GM19452 (cell line): ENCODE results near the gene RARA.
"Not testable (repeated sequence)": the region's sequence is repeated elsewhere in the genome, so short reads cannot be mapped to it uniquely, and the experiment has no call there.

Experiments
- ATAC-seq: cut with Tn5 transposase; IDR thresholded peaks from one replicate; pipeline ENCODE4 v1.9.1; 2021; ENCODE audit not compliant: unreplicated experiment

RARA gene

DNA sequence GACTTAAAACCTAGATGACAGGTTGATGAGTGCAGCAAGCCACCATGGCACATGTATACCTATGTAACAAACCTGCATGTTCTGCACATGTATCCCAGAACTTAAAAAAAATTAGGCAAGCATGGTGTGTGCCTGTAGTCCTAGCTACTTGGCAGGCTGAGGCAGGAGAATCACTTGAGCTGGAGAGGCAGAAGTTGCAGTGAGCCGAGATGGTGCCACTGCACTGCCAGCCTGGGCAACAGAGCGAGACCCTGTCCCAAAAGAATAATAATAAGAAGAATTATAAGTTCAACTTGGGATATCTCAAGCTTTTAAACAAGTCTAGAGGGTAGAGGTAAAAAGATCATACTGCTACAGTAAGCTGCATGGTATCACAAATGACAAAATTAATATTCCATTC is 11.5 kb upstream of the RARA start:
- no peak for ATAC-seq

DNA sequence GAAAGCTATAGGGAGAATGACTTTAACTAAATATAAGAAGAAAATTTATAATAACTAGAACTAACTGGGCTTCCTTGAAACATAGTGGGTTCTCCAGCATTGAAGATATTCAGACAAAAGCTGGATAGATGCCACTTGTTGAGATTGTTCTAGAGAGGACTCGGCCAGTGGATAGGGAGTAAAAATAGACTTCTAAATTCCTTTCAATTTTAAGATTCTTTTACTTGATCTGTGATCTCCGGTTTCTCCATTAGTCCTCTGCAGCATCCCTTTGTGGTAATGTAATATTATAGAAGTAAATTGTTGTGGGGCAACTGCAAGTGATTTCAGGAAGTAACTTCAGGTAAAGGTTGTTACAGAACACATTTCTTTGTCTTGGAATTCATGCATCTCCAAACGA is 10.3 kb upstream of the RARA start:
- ATAC-seq, result no peak

DNA sequence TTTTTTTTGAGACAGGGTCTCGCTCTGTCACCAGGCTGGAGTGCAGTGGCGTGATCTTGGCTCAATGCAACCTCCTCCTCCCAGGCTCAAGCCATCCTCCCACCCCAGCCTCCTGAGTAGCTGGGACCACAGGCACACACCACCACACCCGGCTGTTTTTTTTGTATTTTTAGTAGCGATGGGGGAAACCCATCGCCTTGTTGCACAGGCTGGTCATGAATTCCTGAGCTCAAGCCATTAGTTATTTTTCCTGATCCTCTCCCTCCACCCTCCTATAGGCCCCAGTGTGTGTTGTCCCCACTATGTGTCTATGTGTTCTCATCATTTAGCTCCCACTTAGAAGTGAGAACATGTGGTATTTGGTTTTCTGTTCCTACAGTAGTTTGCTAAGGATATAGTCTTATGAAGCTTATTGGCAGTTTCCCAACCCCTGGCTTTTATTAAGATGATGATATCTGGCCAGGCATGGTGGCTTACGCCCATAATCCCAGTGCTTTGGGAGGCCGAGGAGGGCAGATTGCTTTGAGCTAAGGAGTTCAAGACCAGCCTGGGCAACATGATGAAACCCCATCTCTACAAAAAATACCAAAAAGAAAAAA is 9.7 kb upstream of the RARA start:
- ATAC-seq, result not testable (repeated sequence)

DNA sequence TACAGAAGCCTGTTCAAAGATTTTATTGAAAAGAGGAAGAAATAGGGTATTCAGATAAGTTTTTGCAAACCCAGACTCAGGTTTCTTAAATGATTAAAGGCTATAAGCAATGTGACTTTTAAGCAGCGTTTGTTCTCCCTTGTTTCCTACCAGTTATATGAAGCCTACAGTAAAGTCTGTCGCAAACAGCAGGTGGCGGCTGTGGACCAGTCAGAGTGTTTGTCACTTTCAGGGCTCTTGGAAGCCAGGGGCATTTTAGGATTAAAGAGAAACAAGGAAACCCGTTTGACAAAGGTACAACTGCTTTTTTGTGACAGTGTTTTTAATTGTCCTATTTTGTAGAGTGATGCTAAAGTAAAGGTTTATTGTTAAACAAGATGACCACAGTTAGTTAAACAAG is 7.7 kb upstream of the RARA start:
- ATAC-seq, result no peak

DNA sequence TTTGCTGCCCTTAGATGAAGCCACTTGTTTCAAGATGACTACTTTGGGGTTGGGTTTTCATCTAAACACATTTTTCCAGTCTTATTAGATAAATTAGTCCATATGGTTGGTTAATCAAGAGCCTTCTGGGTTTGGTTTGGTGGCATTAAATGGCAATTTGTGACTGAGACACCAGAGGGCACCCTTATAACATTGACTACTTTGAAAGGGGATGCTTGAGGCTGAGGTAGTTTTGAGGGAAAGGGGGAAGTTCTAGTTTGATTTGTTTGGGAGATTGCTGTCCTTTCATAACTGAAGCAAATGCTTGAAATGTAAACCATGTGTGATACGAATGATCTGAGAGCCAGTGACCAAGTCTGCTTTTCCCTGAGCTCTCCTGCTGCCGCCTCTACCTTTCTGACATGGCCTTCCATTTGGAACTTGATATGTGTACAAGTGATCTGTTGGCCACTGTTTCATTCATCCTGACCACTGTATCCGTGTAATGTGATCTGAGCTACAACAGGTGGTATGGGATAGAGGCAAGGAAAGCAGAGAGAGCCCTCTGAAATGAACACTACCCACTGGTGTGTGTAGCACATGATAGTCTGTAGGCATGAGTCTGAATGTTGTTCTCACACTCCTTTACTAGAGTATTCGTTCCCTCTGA is 5.8 kb upstream of the RARA start:
- ATAC-seq, result no peak

DNA sequence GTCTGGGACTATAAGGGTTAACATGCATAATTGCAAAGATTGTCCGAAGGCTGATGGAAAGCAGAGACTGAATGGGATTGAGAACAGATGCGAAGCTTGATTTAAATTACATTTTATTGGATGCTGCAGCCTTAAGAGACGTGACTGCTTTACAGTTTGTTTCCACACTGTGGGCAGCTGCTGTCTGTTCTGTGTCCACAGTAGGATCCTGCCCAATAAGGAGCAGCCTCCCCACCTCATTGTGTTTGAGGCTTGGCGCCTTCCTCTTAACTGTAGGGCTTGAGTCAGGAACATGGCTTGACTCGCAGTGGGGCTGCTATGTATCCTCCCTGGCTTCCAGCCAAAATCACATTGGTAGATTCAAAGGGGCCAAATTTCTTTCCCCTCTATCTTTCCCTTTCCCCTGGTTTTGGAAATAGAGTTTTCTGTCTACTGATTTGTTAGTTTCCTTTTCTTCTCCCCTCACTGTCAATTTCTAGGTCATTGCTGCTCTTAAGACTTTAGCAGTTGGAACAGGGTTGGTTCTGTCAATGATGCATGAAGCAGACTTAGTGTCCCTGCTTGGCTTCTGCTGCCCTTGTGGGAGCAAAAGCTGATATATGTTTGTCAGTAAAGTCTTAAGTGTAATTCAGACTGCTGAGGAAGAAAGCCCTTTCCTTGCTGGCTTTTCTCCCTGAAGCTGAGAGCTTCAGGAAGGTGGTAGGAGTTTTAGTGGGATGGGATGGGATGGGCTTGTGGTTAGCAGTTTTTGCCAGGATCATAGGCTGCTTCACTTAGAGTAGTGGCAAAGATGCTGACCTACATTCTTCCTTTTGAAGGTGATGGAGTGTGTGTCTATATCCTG is 5.0 kb upstream of the RARA start:
- no peak for ATAC-seq

DNA sequence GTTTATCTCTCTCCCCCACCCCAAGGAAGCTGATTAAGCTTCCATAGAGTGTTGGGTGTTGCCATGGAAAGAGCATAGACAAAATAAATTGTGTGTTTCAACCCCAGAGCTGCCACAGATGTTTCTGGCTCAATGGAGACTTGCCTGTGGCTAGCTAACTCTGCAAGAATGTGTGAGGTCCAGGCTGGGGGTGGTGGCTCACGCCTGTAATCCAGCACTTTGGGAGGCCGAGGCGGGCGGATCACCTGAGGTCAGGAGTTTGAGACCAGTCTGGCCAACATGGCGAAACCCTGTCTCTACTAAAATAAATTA is 4.5 kb upstream of the RARA start:
- ATAC-seq, result not testable (repeated sequence)

DNA sequence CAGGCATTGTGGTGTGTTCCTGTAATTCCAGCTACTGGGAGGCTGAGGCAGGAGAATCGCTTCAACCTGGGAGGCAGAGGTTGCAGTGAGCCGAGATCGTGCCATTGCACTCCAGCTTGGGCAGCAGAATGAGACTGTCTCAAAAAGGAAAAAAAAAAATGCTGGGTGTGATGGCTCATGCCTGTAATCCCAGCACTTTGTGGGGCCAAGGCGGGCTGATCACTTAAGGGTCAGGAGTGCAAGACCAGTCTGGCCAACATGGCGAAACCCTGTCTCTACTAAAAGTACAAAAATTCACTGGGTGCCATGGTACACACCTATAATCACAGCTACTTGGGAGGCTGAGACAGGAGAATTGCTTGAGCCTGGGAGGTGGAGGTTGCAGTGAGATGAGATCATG is 4.1 kb upstream of the RARA start:
- ATAC-seq, result not testable (repeated sequence)

DNA sequence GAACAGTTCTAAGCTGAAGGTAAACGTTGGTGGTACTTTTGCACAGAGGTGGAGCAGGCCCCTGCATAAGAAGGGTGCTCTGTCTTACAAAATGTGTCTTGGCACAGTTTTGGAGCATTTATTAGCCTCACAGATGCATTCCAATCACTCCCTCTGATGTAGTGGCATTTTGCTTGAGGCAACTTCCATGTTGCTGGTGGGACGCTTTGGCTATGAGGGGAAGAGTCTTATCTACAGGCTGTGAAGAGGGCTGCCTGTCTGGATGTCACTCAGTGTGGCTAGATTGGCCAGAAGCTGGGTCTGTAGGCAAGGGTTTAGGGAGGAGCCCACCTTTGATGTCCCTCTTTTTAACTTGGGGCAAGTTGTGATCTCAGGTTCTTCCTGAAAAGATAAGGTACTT is 2.6 kb upstream of the RARA start:
- no peak for ATAC-seq

DNA sequence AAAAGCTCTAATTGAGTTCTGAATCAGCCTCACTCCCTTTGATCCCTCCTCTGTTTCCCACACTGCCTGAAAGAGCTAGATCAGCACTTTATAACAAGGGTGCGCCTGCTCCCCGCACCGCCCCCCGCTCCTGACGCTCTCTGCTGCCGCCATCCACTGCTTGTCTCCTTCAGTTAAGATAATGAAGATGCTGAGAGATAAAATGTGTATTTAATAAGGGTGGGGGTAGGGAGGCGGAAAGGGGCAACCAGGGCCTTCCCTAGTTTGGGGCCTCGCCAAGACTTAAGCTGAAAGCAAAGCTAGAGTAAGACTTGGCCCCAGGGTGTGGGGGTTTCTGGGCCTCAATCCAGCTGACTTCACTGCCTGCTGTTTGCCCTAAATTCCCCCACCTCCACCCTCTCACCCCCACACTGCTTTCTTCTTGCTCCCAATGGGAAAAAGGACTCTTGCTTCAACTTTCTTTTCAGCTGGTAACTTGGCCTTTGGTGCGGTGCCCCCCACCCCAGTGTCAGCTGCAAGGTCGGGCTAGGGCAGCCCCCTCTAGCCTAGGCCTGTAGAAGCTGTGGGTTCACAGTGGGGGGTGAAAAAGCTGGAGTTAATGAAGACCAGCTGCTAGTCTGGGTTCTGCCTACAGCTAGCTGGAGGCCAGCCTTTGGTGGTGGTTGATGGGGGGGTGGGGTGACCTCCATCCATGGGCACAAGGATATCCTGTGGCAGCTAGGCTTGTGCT is 1.8 kb upstream of the RARA start:
- no peak for ATAC-seq

DNA sequence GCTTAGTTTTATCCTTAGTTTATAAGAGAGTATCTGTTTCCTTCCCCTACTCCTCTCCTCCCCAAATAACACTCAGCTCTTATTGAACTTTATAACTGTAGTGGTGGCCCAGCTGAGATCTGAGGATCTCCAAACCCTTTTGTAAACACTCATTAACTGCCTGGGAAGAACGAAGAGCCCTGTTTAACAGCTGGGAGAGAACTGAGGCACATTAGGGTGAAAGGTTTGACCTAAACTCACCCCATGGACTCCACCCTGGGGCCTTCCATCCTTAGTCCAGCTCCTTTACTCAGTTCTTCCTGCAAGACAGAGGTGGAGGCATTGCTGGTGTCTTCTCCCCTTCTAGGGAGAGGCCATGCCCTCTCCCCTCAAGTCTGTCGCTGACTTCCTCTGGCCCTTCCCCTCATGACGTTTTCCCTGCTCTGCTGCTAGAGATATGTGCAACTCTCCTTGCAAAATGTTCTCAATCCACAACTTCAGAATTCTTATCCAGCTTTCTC is 1.2 kb upstream of the RARA start:
- ATAC-seq, result no peak

DNA sequence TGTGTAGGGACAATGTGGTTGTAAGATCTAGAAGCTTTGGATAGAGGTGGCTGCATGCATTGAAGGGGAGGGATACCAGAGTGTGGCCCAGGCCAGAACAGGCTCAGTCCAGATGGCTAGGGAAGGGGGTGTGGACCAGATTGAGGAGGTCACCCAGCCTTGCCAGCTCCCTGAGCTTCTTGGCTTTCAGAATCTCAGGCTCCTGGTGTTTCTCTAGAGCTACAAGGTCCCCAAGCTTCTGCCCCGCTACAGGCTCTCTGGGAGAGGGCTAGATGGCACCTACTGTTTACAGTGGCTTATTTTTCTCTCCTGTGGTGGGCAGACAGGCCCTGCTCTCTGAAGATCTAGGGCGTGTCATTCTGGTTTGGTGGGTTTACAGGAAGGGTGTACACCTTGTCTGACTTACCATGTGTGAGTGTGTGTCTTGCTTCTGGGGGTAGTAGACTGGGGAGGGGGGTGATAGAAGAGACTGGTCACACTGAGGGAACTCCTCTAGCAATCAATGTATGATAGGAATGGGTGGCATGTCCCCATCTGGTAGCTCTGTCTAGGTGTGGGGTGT is 1.1 kb downstream of the RARA start:
- ATAC-seq, result no peak

DNA sequence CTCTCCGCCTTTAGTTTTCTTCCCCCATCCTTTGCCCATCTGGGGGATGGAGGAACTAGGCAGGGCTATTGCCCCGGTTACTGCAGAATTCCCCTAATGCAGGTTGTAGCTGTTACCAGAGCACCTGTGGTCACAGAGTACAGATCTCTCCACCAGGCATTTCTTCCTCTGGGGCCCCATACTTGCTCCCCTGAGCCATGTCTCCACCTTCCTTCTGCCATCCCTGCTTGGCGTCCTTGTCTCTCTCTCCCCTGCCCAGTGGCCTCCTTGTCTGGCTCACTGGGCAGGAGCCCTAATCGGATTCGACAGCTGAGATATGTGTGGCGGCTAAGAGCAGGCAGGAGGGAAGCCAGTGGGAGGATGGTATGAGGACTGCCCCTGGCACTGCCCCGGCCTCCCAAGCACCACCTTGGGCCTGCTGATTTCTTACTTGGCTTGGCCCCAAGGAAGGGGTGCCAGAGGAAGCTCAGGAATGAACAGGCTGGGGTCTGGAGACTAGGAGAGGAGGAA is 2.0 kb downstream of the RARA start:
- no peak for ATAC-seq

DNA sequence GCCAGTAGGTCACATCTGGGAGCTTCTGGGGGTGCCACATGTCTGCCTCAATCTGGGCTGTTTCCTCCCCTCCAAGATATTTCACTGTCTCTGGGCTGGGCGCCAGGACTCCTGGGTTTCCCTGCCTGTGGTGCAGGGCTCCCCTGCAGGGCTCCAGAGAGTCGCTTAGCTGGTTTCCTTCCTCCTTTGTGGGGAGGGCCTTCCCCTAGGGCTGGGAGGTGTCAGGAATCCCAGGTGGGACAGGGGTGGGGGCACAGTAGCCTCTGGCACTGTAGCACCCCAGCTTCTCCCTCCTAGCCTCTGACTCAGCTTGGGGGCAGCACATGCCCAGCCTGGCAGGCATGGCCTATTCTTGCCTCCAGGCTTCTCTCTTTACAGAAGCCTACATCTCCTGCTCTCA is 2.6 kb downstream of the RARA start:
- ATAC-seq, result no peak

DNA sequence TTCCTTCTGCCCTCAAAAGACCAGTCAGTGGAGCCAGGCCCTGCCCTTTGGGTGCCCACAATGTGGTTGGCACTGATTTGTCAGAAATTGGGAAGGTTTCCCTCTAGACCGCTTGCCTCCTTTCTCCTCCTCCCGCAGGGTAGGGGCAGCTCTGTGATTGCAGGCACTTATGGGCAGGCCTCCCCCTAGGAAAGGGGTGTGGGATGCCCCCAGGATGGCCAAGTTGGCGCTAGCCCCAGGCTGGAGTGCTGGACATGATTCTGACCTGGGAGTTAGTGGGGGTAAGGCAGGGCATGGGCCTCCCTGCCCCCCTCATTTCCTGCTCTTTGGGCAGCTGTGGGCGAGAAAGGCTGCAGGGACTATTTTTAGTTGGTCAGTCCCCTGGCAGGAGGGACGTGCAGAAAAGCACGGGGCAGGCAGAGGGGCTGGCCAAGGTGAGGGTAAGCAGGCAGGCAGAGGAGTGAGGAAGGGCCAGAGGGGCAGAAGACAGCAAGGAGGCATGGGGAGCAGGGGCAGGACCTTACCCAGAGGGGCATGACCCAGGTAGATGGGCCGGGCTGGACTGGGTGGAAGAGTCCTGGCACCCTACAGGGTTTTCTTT is 3.3 kb downstream of the RARA start:
- ATAC-seq, result no peak

DNA sequence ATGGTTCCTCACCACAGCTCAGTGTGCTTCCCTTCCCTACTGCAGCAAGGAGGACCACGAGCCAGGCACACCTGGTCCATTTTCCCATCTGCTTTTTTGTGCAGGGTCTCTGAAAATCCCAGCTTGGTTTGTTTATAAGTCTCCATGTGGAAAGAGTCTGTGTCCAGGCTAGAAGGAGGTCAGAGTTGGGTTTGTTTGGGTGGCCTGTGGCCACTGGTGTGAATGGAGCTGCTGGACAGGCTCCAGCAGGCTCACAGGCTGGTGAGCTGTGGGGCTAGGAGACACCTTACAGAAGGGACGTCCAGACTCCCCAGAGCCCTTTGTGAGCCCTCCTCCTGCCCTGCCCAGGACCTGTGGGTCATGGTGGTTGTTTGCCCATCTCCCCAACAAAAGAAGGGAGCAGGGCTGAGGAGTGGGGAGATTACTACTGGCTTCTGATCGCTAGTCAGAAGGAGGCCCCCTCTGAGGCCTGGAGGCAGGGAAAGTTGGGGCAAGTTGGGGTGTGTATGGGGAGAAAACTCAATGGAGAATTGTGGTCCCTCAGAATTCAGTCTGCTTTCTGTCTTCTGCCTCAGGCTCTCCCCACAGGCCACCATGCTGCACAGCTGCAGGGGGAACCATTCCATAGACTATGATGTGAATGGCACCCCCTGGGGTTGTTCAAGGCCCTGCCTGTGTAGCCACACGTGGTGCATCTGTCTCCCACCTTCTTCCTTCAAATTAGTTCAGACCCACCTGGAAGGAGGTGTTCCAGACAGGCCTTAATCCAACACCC is 4.1 kb downstream of the RARA start:
- no peak for ATAC-seq

DNA sequence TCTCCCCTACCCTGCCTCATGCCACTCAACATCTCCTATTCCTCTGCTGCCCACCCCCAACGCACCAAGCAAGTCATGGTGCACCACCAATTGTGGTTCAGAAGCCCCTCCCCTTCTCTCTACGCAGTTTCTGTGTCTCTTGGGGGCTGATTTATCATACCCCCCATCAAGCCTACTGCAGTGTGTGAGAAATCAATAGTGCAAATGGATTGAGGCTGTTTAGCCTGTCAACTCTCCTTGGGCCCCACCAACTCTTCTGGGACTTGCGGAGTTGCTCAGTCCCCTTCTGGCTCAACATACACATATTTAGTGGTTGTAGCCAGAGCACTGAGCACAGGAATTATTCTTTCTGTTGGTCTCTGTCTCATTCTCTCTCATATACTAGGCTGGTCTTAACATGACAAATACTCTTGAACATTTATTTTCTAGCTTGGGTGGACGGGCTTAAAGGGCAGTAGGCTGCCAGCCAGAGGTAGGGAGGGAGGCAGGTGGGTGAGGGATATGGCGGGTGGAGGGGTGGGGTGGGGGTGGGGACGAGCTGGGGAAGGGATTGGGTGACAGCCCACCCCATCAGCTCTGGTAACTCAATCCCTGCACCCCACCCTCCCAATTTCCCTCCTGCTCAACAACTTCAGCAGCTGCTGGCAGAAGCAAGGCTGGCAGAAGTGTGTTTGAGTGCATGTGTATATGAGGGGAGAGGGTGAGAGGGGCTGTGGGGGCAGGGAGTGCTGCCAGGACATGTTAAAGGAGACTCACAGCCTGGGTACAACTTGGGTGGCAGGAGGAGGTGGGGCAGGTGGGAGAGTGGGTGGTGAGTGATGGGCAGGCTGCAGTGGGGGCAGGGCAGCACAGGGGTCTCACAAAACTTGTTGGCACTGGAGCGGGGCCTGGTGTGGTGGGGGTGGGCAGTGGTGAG is 4.9 kb downstream of the RARA start:
- ATAC-seq, result no peak

DNA sequence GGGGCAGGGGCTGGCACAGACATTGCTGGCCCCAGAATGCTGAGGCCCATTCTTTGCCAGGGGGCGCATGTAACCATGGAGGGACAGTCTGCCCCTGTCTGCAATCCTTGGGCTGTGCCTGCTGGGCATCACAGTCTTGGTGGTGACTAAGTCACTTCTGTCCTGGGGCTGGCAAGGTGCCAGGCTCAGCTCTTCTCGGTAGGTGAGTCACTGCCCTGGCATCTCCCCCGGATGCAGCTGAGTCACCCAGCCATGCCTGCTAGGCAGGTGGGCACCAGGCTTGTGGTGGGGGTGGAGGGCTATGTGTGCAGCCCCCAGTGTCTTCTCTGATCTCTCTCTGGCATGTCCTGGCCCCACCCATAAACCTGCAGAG is 5.6 kb downstream of the RARA start:
- no peak for ATAC-seq

DNA sequence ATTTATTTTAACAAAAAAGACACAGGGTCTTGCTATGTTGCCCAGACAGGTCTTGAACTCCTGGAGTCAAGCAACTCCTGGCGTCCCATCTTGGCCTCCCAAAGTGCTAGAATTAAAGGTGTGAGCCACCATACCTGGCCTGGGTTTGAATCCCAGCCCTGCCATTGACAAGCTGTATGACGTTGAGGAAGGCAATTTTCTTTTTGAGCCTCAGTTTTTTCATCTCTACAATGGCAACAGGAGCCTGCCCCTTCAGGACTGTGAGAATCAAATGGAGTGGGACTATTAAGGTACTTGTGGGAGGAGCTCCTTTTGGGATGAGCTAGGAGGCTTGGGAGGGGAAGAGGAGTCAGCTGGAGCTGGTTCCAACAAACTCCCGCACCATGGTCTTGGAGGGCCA is 6.2 kb downstream of the RARA start:
- no peak for ATAC-seq
